H4 (cell line): ENCODE results near the gene GDPD1. TPM values are rescaled to one million over a fixed set of nuclear protein-coding genes. Genes with fewer than 3 reads are reported as not detected.
"Not testable (repeated sequence)": the region's sequence is repeated elsewhere in the genome, so short reads cannot be mapped to it uniquely, and the experiment has no call there.

Experiments used
- DNase-seq: peaks from one replicate; pipeline ENCODE4 v3.0.0-alpha.2; 2015; ENCODE audit warnings: low spot score
- total RNA-seq: library from RNA; depleted of rRNA; stranded (reverse); fragments of >200 nt; shearing (Covaris generic); gene quantifications from 2 replicates; pipeline ENCODE4 v1.2.3, GENCODE V29; 2014

Gene GDPD1
- total RNA-seq, 1 experiment from 2014 or later, result 3.7 TPM

DNA sequence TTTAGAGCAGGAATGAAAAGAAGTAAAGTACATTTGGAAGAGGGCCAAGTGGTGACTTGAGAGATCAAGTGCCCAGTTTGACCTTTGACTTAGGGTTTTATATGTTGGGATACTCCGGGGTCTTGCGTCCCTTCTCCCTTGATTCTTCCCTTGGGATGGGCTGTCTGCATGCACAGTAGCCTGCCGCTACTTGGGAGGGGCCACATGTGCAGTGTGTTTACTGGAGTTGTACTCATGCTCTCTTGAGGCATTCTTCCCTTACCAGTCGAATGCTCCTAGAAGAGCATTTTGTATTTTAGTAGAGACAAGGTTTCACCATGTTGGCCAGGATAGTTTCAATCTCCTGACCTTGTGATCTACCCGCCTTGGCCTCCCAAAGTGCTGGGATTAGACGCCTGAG lies 23.8 kb downstream of the GDPD1 start:
- no peak for DNase-seq

- no peak for DNase-seq
These were observed 34.4 kb downstream of the GDPD1 start for GRCh38 chr17:59254742-59255141.

GRCh38 chr17:59257101-59257500 lies 36.8 kb downstream of the GDPD1 start:
- no peak for DNase-seq

- DNase-seq, result no peak
These were observed 40.4 kb downstream of the GDPD1 start for GRCh38 chr17:59260722-59261121.

DNA sequence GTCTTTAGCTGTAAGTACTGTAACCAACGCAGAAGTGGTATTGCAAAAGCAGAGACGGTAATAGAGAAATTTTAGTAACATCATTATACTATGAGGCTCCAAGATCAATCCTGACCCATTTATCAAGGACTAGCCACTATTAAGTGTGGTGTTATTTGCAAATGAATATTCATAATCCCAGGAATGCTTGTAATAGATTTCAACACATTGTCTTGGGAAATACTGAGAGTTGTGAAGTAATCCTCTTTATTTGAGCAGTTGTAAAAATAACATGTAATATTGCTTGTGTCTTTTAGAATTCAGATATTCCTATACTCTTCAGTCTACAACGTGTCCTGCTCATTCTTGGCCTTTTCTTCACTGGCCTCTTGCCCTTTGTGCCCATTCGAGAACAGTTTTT lies 46.4 kb downstream of the GDPD1 start:
- no peak for DNase-seq

- DNase-seq, result no peak
These were observed 47.5 kb downstream of the GDPD1 start for GRCh38 chr17:59267776-59268175.

DNA sequence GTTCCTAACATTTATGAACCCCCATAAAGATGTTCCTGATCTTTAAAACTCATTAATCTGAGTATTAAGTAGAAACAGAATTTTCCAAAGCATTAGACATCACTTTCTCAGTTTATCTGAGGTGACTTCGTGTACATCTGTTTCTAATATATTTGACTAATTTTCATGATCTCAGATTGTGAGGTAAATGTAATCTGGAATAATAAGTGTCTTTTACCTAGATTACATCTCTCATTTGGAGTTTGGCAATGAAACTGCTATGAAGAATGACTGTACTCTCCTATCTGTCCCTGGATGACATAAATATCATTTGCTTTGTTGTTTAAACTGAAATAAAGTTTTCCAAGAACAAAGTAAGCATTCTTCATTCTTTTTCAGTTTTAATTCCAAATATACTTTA lies 55.3 kb downstream of the GDPD1 start:
- no peak for DNase-seq

DNA sequence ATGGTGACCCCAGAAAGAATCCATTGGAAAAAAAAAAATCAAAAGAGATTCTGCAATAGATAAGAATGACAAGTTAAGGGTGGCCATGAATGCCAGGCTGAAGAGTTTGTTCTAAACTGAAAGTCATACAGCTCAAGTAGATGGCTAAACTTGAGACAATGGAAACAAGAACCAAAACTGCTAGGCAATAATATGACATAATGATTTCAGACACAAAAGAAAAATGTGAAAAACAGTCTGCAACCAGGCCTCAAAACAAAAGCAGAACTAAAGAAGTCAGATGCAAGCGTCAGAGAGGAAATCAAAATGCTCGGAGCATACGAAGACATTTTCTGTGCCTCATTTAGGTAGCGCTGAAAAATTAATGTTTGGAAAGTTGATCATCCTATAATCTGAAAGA lies 56.7 kb downstream of the GDPD1 start:
- DNase-seq, result no peak

DNA sequence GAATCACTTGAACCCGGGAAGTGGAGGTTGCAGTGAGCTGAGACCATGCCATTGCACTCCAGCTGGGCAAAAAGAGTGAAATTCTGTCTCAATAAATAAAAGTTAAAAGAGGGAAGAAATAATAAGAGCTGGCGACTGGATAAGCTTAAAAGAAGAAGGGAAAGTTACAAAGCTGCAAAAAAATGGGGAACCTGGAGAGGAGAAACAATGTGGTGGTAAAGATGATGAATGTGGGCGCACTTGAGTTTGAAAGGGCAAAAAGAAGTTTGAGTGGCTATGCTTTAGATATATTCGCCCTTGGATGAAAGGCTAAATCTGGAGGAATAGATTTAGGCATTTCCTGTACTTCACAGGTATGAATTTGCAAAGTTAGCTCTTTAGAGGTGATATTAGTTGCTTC lies 58.1 kb downstream of the GDPD1 start:
- no peak for DNase-seq

- no peak for DNase-seq
These were observed 64.0 kb downstream of the GDPD1 start for GRCh38 chr17:59284317-59284716.

- no peak for DNase-seq
These were observed 67.1 kb downstream of the GDPD1 start for GRCh38 chr17:59287452-59287851.

- DNase-seq, result no peak
These were observed 67.6 kb downstream of the GDPD1 start for GRCh38 chr17:59287891-59288290.

GRCh38 chr17:59289981-59290301 lies 69.6 kb downstream of the GDPD1 start:
- no peak for DNase-seq

DNA sequence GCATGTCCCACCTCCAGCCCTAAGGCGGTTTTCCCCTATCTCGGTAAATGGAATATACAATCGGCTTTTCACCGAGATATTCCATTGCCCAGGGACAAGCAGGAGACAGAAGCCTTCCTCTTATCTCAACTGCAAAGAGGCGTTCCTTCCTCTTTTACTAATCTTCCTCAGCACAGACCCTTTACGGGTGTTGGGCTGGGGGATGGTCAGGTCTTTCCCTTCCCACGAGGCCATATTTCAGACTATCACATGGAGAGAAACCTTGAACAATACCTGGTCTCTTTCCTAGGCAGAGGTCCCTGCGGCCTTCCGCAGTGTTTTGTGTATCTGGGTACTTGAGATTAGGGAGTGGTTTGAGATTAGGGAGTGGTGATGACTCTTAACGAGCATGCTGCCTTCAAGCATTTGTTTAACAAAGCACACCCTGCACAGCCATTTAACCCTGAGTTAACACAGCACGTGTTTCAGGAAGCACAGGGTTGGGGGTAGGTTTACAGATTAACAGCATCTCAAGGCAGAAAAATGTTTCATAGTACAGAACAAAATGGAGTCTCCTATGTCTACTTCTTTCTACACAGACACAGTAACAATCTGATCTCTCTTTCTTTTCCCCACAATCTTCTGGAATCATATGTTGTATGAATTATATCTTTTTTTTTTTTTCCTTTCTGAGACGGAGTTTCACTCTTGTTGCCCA lies 70.1 kb downstream of the GDPD1 start:
- not testable (repeated sequence) for DNase-seq

DNA sequence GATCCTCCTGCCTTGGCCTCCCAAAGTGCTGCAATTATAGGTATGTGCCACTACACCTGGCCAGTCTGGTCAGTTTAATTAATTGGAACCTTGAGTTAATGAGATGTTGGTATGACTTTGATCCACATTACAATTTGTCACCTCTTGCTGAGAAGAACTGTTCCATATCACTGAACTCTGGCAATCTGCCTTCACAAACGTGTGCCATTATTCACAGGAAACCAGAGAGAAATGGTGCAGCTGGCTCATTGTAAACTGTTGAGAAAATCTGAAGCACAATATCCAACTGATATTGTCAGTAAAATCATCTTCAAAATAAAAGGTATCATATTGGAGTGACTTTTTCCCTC lies 71.8 kb downstream of the GDPD1 start:
- DNase-seq, result no peak

GRCh38 chr17:59296190-59296589 lies 75.9 kb downstream of the GDPD1 start:
- no peak for DNase-seq

GRCh38 chr17:59298521-59298920 lies 78.2 kb downstream of the GDPD1 start:
- no peak for DNase-seq

DNA sequence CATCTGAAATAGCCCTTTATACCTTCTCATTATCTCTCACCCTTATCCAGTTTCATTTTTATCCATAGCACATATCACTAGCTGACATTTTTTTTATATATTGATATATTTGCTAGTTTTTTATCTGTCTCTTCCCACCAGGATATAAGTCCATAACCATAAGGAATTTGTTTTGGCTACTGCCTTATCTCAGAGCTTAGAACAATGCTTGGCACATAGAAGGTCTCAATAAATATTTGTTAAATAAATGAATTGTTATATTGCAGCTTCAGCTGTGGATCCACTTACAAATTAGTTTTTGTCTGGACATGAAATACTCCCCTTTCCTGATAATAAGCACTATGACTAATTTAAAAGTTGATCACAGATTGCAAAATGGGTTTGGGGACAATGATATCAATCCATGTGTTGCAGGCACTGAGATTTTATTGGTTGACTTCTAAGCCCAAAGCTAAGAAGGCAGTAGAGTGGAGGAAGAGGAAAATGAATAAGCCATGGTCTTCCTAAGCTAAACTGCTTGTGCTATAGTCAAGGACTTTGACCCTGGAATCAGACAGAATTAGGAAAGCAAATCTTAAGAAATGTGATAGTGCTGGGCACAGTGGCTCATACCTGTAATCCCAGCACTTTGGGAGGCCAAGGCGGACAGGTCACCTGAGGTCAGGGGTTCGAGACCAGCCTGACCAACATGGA lies 79.2 kb downstream of the GDPD1 start:
- no peak for DNase-seq

GRCh38 chr17:59300941-59301340 lies 80.6 kb downstream of the GDPD1 start:
- no peak for DNase-seq

- DNase-seq, result no peak
These were observed 84.5 kb downstream of the GDPD1 start for GRCh38 chr17:59304811-59305210.

GRCh38 chr17:59310263-59310920 lies 90.1 kb downstream of the GDPD1 start:
- no peak for DNase-seq

- DNase-seq, result peak; percentile 55
These were observed 90.7 kb downstream of the GDPD1 start for GRCh38 chr17:59311051-59311468.

DNA sequence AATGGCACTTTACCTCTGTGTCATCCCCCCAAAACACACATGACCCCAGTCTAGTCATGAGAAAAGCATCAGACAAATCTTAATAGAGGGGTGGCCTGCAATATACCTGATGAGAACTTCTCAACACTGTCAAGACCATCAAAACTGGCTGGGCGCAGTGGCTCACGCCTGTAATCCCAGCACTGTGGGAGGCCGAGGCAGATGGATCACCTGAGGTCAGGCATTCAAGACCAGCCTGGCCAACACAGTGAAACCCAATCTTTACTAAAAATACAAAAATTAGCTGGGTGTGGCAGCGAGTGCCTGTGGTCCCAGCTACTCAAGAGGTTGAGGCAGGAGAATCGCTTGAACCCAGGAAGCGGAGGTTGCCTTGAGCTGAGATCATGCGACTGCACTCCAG lies 91.2 kb downstream of the GDPD1 start:
- DNase-seq, result not testable (repeated sequence)
